Measurements from ENCODE around the gene WWOX.

DNA sequence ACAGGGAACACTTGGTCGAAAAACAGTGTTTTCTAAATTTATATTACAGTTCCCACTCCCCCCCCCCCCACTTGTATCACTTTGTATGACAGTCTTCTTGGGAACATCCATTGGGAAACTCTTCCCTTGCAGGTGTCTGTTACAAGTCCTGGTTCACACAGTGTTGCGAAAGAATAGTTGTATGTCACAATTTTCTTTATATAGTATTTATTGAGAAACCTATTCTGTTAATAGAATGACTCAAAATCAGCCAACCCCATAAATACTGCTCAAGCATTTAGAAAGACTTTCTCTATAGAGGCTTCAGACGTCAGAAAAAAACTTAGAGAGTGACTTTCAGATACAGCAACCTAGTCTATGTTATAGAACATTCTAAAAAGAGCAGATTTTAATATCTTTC, 414.4 kb downstream of the WWOX start:
- no peak for TF ChIP-seq TAF1 (IDR thresholded peaks at IDR 0.05; ENCODE audit: borderline replicate concordance, insufficient read depth, low read length)
- TF ChIP-seq, protein P1, sequence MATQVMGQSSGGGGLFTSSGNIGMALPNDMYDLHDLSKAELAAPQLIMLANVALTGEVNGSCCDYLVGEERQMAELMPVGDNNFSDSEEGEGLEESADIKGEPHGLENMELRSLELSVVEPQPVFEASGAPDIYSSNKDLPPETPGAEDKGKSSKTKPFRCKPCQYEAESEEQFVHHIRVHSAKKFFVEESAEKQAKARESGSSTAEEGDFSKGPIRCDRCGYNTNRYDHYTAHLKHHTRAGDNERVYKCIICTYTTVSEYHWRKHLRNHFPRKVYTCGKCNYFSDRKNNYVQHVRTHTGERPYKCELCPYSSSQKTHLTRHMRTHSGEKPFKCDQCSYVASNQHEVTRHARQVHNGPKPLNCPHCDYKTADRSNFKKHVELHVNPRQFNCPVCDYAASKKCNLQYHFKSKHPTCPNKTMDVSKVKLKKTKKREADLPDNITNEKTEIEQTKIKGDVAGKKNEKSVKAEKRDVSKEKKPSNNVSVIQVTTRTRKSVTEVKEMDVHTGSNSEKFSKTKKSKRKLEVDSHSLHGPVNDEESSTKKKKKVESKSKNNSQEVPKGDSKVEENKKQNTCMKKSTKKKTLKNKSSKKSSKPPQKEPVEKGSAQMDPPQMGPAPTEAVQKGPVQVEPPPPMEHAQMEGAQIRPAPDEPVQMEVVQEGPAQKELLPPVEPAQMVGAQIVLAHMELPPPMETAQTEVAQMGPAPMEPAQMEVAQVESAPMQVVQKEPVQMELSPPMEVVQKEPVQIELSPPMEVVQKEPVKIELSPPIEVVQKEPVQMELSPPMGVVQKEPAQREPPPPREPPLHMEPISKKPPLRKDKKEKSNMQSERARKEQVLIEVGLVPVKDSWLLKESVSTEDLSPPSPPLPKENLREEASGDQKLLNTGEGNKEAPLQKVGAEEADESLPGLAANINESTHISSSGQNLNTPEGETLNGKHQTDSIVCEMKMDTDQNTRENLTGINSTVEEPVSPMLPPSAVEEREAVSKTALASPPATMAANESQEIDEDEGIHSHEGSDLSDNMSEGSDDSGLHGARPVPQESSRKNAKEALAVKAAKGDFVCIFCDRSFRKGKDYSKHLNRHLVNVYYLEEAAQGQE (IDR thresholded peaks at IDR 0.05; ENCODE audit: insufficient read depth in 1 of 2, low read depth in 2 of 2, low read length in 2 of 2): no peak
